HEK293 (cell line): ENCODE results near the gene KCND2.

Experiments
- CTCF ChIA-PET: fragments of 350-600 bp; formaldehyde crosslinking; extraction: SDS; loops from one replicate; lab custom pipeline; 2021; ENCODE audit warnings: antibody characterized with exemption; lab: Yijun Ruan, JAX
- POLR2A ChIA-PET: fragments of 300-600 bp; formaldehyde crosslinking; extraction: SDS; loops from one replicate; lab custom pipeline; 2020; ENCODE audit warnings: antibody characterized with exemption, inconsistent platforms; lab: Yijun Ruan, JAX
- H3K27ac ChIP-seq: fragments of 200-500 bp; sonication (Bioruptor generic); 2 replicates; pipeline ENCODE4 v1.5.1; 2014; ENCODE audit warnings: low read depth, low read length, control low read depth, inconsistent platforms; ENCODE audit errors: extremely low read depth
- H3K36me3 ChIP-seq, 2 experiments: fragments of 200-500 bp in 1 of 2; sonication (Bioruptor generic) in 1 of 2; 1 replicate in 1 of 2; 2 replicates in 1 of 2; pipeline ENCODE4 v1.5.1; 2014 to 2017; ENCODE audit warnings: inconsistent platforms in 2 of 2, low read length in 2 of 2; ENCODE audit not compliant: control insufficient read depth in 2 of 2, insufficient read depth in 1 of 2
- H3K4me1 ChIP-seq: fragments of 200-500 bp; sonication (Bioruptor generic); 2 replicates; pipeline ENCODE4 v1.5.1; 2014; ENCODE audit warnings: mild to moderate bottlenecking, low read length, inconsistent platforms; ENCODE audit not compliant: control insufficient read depth, insufficient read depth
- H3K4me3 ChIP-seq: 2 replicates; pipeline ENCODE4 v1.5.1; 2011; ENCODE audit warnings: low read depth, mild to moderate bottlenecking, control low read depth, low read length, moderate library complexity
- H3K9me3 ChIP-seq: fragments of 200-500 bp; sonication (Bioruptor generic); 2 replicates; pipeline ENCODE4 v1.5.1; 2014; ENCODE audit warnings: low read depth, low read length, inconsistent platforms; ENCODE audit not compliant: control insufficient read depth, insufficient read depth
- GLIS2 ChIP-seq: fragments of 450-650 bp; formaldehyde crosslinking; IDR thresholded peaks from 2 replicates; pipeline ENCODE4 v1.5.1; 2016; ENCODE audit warnings: missing biosample characterization, missing genetic modification characterization
- KLF7 ChIP-seq: fragments of 450-650 bp; formaldehyde crosslinking; IDR thresholded peaks from 2 replicates; pipeline ENCODE4 v1.5.1; 2016; ENCODE audit warnings: missing biosample characterization, missing genetic modification characterization, borderline replicate concordance
- SCRT1 ChIP-seq: fragments of 450-650 bp; formaldehyde crosslinking; IDR thresholded peaks from 2 replicates; pipeline ENCODE4 v1.5.1; 2016; ENCODE audit warnings: missing biosample characterization, missing genetic modification characterization, borderline replicate concordance
- SCRT2 ChIP-seq: fragments of 450-650 bp; formaldehyde crosslinking; IDR thresholded peaks from 2 replicates; pipeline ENCODE4 v1.5.1; 2016; ENCODE audit warnings: missing biosample characterization, missing genetic modification characterization
- ZNF114 ChIP-seq: fragments of 450-650 bp; formaldehyde crosslinking; IDR thresholded peaks from 2 replicates; pipeline ENCODE4 v1.5.0; 2017; ENCODE audit warnings: missing biosample characterization, missing genetic modification characterization
- ZNF140 ChIP-seq: fragments of 450-650 bp; formaldehyde crosslinking; IDR thresholded peaks from 2 replicates; pipeline ENCODE4 v1.5.1; 2016; ENCODE audit warnings: missing biosample characterization, missing genetic modification characterization
- ZNF324 ChIP-seq: fragments of 450-650 bp; formaldehyde crosslinking; IDR thresholded peaks from 2 replicates; pipeline ENCODE4 v1.5.1; 2016; ENCODE audit warnings: missing biosample characterization, missing genetic modification characterization
- ZNF366 ChIP-seq: fragments of 450-650 bp; formaldehyde crosslinking; conservative IDR thresholded peaks from 2 replicates; pipeline ENCODE4 v1.5.1; 2016; ENCODE audit warnings: missing biosample characterization, missing genetic modification characterization
- ZNF510 ChIP-seq: fragments of 450-650 bp; formaldehyde crosslinking; IDR thresholded peaks from 2 replicates; pipeline ENCODE4 v1.5.1; 2018; ENCODE audit warnings: mild to moderate bottlenecking, missing genetic modification characterization, missing biosample characterization; ENCODE audit not compliant: insufficient replicate concordance
- ZNF530 ChIP-seq: fragments of 450-650 bp; formaldehyde crosslinking; IDR thresholded peaks from 2 replicates; pipeline ENCODE4 v1.5.1; 2016; ENCODE audit warnings: low read depth, missing biosample characterization, missing genetic modification characterization
- ZNF792 ChIP-seq: fragments of 450-650 bp; formaldehyde crosslinking; IDR thresholded peaks from 2 replicates; pipeline ENCODE4 v1.5.1; 2016; ENCODE audit warnings: missing biosample characterization, missing genetic modification characterization
- ZNF837 ChIP-seq: fragments of 450-650 bp; formaldehyde crosslinking; IDR thresholded peaks from 2 replicates; pipeline ENCODE4 v1.5.1; 2016; ENCODE audit warnings: missing biosample characterization, missing genetic modification characterization
- TF ChIP-seq, protein P1 (sequence below): fragments of 450-650 bp; formaldehyde crosslinking; IDR thresholded peaks from 2 replicates; pipeline ENCODE4 v1.5.1; 2016; ENCODE audit warnings: missing biosample characterization, missing genetic modification characterization, borderline replicate concordance
- TF ChIP-seq, protein P2 (sequence below): fragments of 450-650 bp; formaldehyde crosslinking; IDR thresholded peaks from 2 replicates; pipeline ENCODE4 v1.5.1; 2016; ENCODE audit warnings: missing biosample characterization, missing genetic modification characterization
- TF ChIP-seq, protein P3 (sequence below): fragments of 450-650 bp; formaldehyde crosslinking; IDR thresholded peaks from 2 replicates; pipeline ENCODE4 v1.5.1; 2016; ENCODE audit warnings: missing biosample characterization, missing genetic modification characterization
- TF ChIP-seq, protein P4 (sequence below): fragments of 450-650 bp; formaldehyde crosslinking; IDR thresholded peaks from 2 replicates; pipeline ENCODE4 v1.5.0; 2017; ENCODE audit warnings: missing biosample characterization, missing genetic modification characterization, borderline replicate concordance
- TF ChIP-seq, protein P5 (sequence below): fragments of 450-650 bp; formaldehyde crosslinking; optimal IDR thresholded peaks from 2 replicates; pipeline ENCODE3; 2016; ENCODE audit warnings: missing biosample characterization, mild to moderate bottlenecking, missing genetic modification characterization
- TF ChIP-seq, protein P6 (sequence below): fragments of 450-650 bp; formaldehyde crosslinking; IDR thresholded peaks from 2 replicates; pipeline ENCODE4 v1.5.1; 2016; ENCODE audit warnings: missing biosample characterization, missing genetic modification characterization

The KCND2 gene

DNA sequence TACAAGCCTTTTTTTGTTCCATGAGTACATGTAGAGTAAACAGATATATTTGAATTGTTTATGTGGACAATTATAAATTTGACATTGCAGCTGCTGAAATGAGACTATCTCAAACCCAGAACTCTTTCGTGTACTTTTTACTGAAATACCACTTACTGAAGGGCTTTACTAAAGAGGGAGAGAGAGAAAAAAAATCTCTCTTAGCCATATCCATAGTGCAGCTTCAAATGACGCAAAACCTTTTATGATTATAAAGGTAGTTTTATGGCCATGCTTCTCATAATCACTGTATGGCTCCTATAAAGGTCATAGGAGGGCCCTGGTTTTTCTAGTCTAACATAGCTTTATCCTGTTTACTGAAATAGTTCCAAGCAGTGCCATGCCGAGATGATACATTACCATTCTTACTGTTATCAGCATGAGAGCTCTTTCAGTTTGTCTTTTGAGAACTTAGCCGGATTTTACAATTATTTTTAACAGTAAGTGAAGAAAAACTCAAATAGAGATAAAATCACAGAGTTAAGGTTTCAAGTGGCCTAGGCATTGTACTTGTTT, 35.1 kb downstream of the KCND2 start:
- ChIA-PET CTCF (interaction anchor here (0.7 kb wide), 1 partner anchor 1667 kb away, joined by 3 read pairs; no protein-coding TSS in a partner anchor), POLR2A (no interaction called here)

More for the DNA sequence above, 35.1 kb downstream of the KCND2 start:
- no peaks in the 10 kb centered on the region for H3K36me3 ChIP-seq
- no peaks in the 10 kb centered on the region for H3K9me3 ChIP-seq
- TF ChIP-seq, protein P1, sequence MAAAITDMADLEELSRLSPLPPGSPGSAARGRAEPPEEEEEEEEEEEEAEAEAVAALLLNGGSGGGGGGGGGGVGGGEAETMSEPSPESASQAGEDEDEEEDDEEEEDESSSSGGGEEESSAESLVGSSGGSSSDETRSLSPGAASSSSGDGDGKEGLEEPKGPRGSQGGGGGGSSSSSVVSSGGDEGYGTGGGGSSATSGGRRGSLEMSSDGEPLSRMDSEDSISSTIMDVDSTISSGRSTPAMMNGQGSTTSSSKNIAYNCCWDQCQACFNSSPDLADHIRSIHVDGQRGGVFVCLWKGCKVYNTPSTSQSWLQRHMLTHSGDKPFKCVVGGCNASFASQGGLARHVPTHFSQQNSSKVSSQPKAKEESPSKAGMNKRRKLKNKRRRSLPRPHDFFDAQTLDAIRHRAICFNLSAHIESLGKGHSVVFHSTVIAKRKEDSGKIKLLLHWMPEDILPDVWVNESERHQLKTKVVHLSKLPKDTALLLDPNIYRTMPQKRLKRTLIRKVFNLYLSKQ (tag by site-specific recombination) = no peak
- TF ChIP-seq ZNF530 (tag by site-specific recombination) (no peak), ZNF837 (tag by site-specific recombination) (no peak), KLF7 (tag by site-specific recombination) (no peak), ZNF366 (no peak), ZNF114 (tag by site-specific recombination) (no peak), GLIS2 (tag by site-specific recombination) (no peak), ZNF324 (tag by site-specific recombination) (no peak), ZNF140 (tag by site-specific recombination) (no peak), ZNF792 (no peak), SCRT2 (tag by site-specific recombination) (no peak), ZNF510 (no peak), SCRT1 (no peak)
- TF ChIP-seq, protein P2, sequence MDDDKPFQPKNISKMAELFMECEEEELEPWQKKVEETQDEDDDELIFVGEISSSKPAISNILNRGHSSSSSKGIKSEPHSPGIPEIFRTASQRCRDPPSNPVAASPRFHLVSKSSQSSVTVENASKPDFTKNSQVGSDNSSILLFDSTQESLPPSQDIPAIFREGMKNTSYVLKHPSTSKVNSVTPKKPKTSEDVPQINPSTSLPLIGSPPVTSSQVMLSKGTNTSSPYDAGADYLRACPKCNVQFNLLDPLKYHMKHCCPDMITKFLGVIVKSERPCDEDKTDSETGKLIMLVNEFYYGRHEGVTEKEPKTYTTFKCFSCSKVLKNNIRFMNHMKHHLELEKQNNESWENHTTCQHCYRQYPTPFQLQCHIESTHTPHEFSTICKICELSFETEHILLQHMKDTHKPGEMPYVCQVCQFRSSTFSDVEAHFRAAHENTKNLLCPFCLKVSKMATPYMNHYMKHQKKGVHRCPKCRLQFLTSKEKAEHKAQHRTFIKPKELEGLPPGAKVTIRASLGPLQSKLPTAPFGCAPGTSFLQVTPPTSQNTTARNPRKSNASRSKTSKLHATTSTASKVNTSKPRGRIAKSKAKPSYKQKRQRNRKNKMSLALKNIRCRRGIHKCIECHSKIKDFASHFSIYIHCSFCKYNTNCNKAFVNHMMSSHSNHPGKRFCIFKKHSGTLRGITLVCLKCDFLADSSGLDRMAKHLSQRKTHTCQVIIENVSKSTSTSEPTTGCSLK (tag by site-specific recombination) = no peak
- TF ChIP-seq, protein P3, sequence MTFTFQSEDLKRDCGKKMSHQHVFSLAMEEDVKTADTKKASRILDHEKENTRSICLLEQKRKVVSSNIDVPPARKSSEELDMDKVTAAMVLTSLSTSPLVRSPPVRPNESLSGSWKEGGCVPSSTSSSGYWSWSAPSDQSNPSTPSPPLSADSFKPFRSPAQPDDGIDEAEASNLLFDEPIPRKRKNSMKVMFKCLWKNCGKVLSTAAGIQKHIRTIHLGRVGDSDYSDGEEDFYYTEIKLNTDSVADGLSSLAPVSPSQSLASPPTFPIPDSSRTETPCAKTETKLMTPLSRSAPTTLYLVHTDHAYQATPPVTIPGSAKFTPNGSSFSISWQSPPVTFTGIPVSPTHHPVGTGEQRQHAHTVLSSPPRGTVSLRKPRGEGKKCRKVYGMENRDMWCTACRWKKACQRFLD (tag by site-specific recombination) = no peak
- TF ChIP-seq, protein P4, sequence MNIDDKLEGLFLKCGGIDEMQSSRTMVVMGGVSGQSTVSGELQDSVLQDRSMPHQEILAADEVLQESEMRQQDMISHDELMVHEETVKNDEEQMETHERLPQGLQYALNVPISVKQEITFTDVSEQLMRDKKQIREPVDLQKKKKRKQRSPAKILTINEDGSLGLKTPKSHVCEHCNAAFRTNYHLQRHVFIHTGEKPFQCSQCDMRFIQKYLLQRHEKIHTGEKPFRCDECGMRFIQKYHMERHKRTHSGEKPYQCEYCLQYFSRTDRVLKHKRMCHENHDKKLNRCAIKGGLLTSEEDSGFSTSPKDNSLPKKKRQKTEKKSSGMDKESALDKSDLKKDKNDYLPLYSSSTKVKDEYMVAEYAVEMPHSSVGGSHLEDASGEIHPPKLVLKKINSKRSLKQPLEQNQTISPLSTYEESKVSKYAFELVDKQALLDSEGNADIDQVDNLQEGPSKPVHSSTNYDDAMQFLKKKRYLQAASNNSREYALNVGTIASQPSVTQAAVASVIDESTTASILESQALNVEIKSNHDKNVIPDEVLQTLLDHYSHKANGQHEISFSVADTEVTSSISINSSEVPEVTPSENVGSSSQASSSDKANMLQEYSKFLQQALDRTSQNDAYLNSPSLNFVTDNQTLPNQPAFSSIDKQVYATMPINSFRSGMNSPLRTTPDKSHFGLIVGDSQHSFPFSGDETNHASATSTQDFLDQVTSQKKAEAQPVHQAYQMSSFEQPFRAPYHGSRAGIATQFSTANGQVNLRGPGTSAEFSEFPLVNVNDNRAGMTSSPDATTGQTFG (tag by site-specific recombination) = no peak
- TF ChIP-seq, protein P5, sequence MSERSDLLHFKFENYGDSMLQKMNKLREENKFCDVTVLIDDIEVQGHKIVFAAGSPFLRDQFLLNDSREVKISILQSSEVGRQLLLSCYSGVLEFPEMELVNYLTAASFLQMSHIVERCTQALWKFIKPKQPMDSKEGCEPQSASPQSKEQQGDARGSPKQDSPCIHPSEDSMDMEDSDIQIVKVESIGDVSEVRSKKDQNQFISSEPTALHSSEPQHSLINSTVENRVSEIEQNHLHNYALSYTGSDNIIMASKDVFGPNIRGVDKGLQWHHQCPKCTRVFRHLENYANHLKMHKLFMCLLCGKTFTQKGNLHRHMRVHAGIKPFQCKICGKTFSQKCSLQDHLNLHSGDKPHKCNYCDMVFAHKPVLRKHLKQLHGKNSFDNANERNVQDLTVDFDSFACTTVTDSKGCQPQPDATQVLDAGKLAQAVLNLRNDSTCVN (tag by site-specific recombination) = no peak
- TF ChIP-seq, protein P6, sequence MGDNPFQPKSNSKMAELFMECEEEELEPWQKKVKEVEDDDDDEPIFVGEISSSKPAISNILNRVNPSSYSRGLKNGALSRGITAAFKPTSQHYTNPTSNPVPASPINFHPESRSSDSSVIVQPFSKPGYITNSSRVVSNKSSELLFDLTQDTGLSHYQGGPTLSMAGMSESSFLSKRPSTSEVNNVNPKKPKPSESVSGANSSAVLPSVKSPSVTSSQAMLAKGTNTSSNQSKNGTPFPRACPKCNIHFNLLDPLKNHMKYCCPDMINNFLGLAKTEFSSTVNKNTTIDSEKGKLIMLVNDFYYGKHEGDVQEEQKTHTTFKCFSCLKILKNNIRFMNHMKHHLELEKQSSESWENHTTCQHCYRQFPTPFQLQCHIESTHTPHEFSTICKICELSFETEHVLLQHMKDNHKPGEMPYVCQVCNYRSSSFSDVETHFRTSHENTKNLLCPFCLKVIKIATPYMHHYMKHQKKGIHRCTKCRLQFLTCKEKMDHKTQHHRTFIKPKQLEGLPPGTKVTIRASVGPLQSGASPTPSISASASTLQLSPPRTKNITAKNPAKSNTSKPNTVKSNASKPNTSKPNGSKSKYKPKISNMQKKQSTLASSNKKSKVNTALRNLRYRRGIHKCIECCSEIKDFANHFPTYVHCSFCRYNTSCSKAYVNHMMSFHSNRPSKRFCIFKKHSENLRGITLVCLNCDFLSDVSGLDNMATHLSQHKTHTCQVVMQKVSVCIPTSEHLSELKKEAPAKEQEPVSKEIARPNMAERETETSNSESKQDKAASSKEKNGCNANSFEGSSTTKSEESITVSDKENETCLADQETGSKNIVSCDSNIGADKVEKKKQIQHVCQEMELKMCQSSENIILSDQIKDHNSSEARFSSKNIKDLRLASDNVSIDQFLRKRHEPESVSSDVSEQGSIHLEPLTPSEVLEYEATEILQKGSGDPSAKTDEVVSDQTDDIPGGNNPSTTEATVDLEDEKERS = no peak
- no peak overlapping the region for H3K4me3 ChIP-seq
- no peaks in the 10 kb centered on the region for H3K4me1 ChIP-seq
- no peak overlapping the region for H3K27ac ChIP-seq
